Parathyroid adenoma (tissue), 2 donors: ENCODE results near the gene TRMT44.

Experiments used
- H2AFZ ChIP-seq: fragments of 300-600 bp; sonication (generic); one replicate; pipeline ENCODE4 v1.7.0; 2017; ENCODE audit warnings: antibody characterized with exemption, mild to moderate bottlenecking
- H3K27ac ChIP-seq: fragments of 300-600 bp; sonication (generic); one replicate; pipeline ENCODE4 v1.7.0; 2017
- H3K27me3 ChIP-seq: fragments of 300-600 bp; sonication (generic); one replicate; pipeline ENCODE4 v1.7.0; 2017; ENCODE audit warnings: low read length; ENCODE audit not compliant: control insufficient read depth, insufficient read depth
- H3K36me3 ChIP-seq: fragments of 300-600 bp; sonication (generic); one replicate; pipeline ENCODE4 v1.7.0; 2017; ENCODE audit warnings: low read length; ENCODE audit not compliant: control insufficient read depth, insufficient read depth
- H3K4me1 ChIP-seq: fragments of 300-600 bp; sonication (generic); one replicate; pipeline ENCODE4 v1.7.0; 2017; ENCODE audit warnings: control low read depth
- H3K4me2 ChIP-seq: fragments of 300-600 bp; sonication (generic); one replicate; pipeline ENCODE4 v1.7.0; 2017; ENCODE audit warnings: low read length
- H3K4me3 ChIP-seq: fragments of 300-600 bp; sonication (generic); one replicate; pipeline ENCODE4 v1.7.0; 2017; ENCODE audit warnings: low read depth, low read length
- H3K79me2 ChIP-seq: fragments of 300-600 bp; sonication (generic); one replicate; pipeline ENCODE4 v1.7.0; 2017; ENCODE audit warnings: control low read depth
- H3K9ac ChIP-seq: fragments of 300-600 bp; sonication (generic); one replicate; pipeline ENCODE4 v1.7.0; 2017; ENCODE audit warnings: mild to moderate bottlenecking
- H3K9me3 ChIP-seq: fragments of 300-600 bp; sonication (generic); one replicate; pipeline ENCODE4 v1.7.0; 2017; ENCODE audit warnings: low read length; ENCODE audit not compliant: control insufficient read depth
- TF ChIP-seq, protein P1 (sequence below): fragments of 300-600 bp; sonication (generic); IDR thresholded peaks from one replicate; pipeline ENCODE4 v1.7.0; 2017; ENCODE audit warnings: antibody characterized with exemption, mild to moderate bottlenecking
- donor health status: primary hyperparathyroidism.

The TRMT44 gene

DNA sequence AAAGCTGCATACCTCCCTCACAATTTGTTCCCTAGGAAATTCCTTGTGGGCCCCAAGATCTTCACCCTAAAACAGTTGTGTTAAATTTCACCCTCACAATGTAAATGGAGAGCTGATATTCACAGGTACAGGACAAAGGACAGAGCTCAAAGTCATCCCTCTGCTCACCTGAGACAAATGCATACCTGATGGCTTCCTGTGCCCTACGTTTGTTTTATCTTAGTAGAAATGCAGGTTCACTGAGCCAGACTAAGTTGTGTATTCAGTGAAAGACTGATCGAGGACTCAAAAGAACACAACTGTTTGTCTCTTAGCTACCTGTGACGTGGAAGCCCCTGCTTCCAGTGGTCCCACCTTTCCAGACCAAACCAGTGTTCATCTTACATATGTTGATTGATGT, 53.6 kb downstream of the TRMT44 start:
- Histone ChIP-seq H3K79me2 (no peaks in the 10 kb centered on the region), H3K27ac (no peak overlapping the region), H3K9ac (no peak overlapping the region), H3K9me3 (no peaks in the 10 kb centered on the region), H3K27me3 (no peaks in the 10 kb centered on the region), H3K36me3 (no peaks in the 10 kb centered on the region), H3K4me1 (peaks cover 6% of the 10 kb centered on the region), H3K4me3 (no peak overlapping the region), H2AFZ (no peak overlapping the region), H3K4me2 (no peak overlapping the region)
- TF ChIP-seq, protein P1, sequence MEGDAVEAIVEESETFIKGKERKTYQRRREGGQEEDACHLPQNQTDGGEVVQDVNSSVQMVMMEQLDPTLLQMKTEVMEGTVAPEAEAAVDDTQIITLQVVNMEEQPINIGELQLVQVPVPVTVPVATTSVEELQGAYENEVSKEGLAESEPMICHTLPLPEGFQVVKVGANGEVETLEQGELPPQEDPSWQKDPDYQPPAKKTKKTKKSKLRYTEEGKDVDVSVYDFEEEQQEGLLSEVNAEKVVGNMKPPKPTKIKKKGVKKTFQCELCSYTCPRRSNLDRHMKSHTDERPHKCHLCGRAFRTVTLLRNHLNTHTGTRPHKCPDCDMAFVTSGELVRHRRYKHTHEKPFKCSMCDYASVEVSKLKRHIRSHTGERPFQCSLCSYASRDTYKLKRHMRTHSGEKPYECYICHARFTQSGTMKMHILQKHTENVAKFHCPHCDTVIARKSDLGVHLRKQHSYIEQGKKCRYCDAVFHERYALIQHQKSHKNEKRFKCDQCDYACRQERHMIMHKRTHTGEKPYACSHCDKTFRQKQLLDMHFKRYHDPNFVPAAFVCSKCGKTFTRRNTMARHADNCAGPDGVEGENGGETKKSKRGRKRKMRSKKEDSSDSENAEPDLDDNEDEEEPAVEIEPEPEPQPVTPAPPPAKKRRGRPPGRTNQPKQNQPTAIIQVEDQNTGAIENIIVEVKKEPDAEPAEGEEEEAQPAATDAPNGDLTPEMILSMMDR = no peak

DNA sequence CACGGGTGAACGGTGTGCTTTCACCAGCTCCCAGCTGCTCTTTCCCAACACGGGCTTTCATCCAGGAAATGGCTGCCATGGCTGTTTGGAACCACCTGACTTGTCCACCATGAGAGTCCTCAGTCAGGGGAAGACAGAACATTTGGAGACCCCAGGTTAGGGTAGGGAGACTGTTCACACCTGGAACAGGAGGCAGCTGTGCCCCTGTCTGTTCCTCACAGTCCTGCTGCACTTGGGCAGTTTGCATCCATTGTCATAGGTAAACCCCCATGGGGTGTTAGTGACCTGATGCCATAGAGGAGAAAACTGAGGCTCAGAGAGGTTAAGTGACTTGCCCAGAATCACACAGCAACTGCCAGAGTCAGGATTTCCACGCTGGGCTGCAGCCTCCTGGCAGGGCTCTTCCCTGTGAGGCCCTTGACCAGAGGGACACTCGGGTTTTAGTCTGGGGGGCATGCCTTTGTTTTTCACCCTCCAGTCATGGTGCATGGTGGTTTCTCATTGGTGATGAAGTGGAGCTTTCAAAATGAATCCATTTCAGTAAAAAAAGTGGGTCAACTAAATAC, 54.5 kb downstream of the TRMT44 start:
- Histone ChIP-seq H3K27ac (no peak overlapping the region), H3K79me2 (no peaks in the 10 kb centered on the region), H3K9ac (no peak overlapping the region), H3K4me1 (peaks cover 6% of the 10 kb centered on the region), H2AFZ (no peak overlapping the region), H3K27me3 (no peaks in the 10 kb centered on the region), H3K4me2 (peak overlapping the region; percentile 28), H3K9me3 (no peaks in the 10 kb centered on the region), H3K36me3 (no peaks in the 10 kb centered on the region), H3K4me3 (no peak overlapping the region)
- TF ChIP-seq, protein P1 = no peak

DNA sequence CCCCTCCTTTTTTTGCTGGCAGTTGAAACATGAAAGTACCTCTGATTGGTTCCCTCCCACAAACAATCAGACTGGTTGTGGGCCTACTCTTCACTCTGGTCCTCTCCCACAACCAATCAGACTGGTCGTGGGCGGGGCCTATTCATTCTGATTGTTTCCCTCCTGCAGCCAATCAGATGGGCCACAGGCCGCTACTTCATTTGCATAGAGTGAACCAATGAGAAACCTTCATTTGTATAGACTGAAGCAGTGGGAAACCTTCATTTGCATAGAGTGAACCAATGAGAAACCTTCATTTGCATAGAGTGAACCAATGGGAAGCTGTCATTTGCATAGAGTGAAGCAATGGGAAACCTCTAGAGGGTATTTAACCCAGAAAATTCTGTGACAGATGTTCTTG, 55.2 kb downstream of the TRMT44 start:
- Histone ChIP-seq H3K27ac (no peak overlapping the region), H3K4me1 (peaks cover 6% of the 10 kb centered on the region), H3K9me3 (no peaks in the 10 kb centered on the region), H3K9ac (no peak overlapping the region), H3K36me3 (no peaks in the 10 kb centered on the region), H3K4me2 (peak overlapping the region; percentile 28), H3K79me2 (no peaks in the 10 kb centered on the region), H2AFZ (no peak overlapping the region), H3K27me3 (no peaks in the 10 kb centered on the region), H3K4me3 (no peak overlapping the region)
- TF ChIP-seq, protein P1 = no peak

DNA sequence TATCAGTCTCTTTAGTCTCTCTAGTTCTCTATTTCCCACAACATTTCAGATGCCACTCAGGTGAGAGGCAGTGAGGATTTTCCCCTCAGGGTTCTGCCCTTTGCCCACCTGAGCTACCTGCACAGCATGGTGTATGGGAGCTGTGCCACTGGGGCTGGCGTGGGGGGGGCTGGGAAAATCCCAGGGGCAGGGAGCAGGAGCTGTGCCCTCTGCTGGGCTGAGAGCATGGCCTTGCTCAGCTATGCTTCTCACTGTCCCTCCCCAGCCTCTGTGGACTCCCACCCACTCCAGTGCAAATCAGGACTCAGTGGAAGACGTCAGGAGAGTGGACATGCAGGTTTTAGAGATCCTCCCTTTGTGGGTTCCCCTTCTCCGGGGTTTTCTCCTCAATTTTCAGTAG, 57.2 kb downstream of the TRMT44 start:
- Histone ChIP-seq H3K79me2 (no peaks in the 10 kb centered on the region), H3K4me1 (peaks cover 6% of the 10 kb centered on the region), H3K36me3 (no peaks in the 10 kb centered on the region), H3K27ac (no peak overlapping the region), H3K9ac (no peak overlapping the region), H3K9me3 (no peaks in the 10 kb centered on the region), H2AFZ (no peak overlapping the region), H3K4me2 (no peak overlapping the region), H3K27me3 (no peaks in the 10 kb centered on the region), H3K4me3 (no peak overlapping the region)
- TF ChIP-seq, protein P1 = no peak

DNA sequence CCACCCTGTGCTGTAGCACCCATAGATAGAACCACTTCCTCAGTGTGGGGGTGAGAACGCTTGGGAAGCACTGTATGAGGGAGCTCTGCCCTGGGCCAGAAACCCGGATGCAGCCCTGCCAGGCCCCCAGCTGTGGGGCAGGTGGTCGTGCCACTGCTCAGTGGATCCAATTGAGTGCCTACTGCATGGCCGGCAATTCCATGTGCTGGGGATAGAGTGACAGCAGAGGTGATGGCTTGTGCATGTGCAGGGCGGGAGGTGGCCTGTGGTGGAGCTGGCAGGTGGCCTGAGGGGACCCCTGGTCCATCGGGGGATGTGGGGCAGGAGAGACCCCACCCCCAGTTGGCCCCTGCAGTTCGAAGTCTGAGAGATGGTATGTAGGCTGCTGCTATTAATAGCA, 60.4 kb downstream of the TRMT44 start:
- TF ChIP-seq, protein P1 = no peak
- no peak overlapping the region for H3K27ac ChIP-seq
- H3K4me1 ChIP-seq = no peaks in the 10 kb centered on the region
- H3K36me3 ChIP-seq = no peaks in the 10 kb centered on the region
- H3K4me3 ChIP-seq = no peak overlapping the region
- no peak overlapping the region for H2AFZ ChIP-seq
- no peaks in the 10 kb centered on the region for H3K9me3 ChIP-seq
- no peak overlapping the region for H3K9ac ChIP-seq
- H3K79me2 ChIP-seq = no peaks in the 10 kb centered on the region
- no peak overlapping the region for H3K4me2 ChIP-seq
- no peaks in the 10 kb centered on the region for H3K27me3 ChIP-seq
